ENCODE measurements around the gene DTD1. TPM values are rescaled to one million over a fixed set of nuclear protein-coding genes. Genes with fewer than 3 reads are reported as not detected.

DTD1 gene
- total RNA-seq, 1 donor from 2014 or later, result 29.8 TPM

DNA sequence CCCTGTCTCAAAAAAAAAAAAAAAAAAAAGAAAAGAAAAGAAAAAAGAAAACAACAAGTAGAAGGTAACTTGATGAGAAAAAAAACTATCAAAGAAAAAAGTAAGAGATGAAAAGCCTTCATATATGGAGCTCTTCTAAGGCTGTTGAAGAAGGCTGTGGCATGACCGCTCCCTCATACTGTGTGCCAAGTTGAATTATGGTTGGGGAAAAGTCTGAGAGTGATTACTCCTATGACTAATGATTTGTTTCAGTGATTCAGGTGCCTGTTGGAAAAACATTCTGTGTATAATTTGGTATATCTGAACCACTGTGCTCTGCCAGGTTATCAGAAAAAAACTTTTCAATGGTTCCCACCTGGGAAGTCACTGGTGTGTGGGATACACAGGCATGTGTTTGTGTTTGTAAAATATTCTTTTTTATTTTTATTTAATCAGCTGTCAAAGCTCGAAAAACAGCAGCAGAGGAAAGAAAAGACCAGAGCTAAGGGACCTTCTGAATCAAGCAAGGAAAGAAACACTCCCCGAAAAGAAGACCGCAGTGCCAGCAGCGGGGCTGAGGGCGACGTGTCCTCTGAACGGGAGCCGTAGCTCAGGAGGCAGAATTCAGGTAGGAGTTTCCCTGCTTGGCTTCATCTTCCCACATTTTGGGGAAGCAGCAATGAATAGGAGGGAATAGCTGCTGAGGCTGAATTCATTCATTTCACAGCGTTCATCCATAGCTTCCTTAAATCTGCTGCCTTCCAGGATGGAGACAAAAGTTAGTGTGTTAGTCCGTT lies 156.0 kb downstream of the DTD1 start:
- Mint-ChIP-seq H3K4me1 (ENCODE audit: unreplicated experiment) (peaks cover 21% of the 10 kb centered on the region), H3K9me3 (no peaks in the 10 kb centered on the region), H3K36me3 (peaks cover 6% of the 10 kb centered on the region), H3K27ac (no peak overlapping the region), H3K27me3 (no peaks in the 10 kb centered on the region), H3K4me3 (no peak overlapping the region)
- DNase-seq (ENCODE audit: extremely low spot score, unreplicated experiment), result no peak
- TF ChIP-seq, protein P1, sequence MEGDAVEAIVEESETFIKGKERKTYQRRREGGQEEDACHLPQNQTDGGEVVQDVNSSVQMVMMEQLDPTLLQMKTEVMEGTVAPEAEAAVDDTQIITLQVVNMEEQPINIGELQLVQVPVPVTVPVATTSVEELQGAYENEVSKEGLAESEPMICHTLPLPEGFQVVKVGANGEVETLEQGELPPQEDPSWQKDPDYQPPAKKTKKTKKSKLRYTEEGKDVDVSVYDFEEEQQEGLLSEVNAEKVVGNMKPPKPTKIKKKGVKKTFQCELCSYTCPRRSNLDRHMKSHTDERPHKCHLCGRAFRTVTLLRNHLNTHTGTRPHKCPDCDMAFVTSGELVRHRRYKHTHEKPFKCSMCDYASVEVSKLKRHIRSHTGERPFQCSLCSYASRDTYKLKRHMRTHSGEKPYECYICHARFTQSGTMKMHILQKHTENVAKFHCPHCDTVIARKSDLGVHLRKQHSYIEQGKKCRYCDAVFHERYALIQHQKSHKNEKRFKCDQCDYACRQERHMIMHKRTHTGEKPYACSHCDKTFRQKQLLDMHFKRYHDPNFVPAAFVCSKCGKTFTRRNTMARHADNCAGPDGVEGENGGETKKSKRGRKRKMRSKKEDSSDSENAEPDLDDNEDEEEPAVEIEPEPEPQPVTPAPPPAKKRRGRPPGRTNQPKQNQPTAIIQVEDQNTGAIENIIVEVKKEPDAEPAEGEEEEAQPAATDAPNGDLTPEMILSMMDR (conservative IDR thresholded peaks at IDR 0.05), result no peak

DNA sequence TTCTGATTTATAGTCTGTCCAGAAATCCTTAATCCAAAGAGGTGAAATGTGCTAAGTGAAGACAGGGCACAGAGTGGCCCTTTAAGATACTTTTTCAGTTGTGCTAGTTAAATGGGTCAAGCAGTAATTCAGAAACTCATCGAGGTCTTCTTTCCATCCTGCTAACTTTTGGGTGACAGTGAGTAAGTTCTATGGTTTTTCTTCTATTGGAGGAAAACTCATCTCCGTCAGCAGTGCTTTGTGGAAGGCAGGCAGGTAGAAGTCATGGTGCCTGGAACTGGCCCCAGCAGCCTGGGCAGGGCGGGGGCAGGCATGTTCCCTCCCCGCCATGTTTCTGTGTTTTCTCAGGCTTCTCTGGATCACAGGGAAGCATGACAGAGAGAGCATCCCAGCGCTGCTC lies 159.2 kb downstream of the DTD1 start:
- Mint-ChIP-seq H3K4me1 (ENCODE audit: unreplicated experiment) (peaks cover 9% of the 10 kb centered on the region), H3K27me3 (no peaks in the 10 kb centered on the region), H3K27ac (no peak overlapping the region), H3K36me3 (peaks cover 6% of the 10 kb centered on the region), H3K9me3 (no peaks in the 10 kb centered on the region), H3K4me3 (no peak overlapping the region)
- TF ChIP-seq, protein P1 (conservative IDR thresholded peaks at IDR 0.05), result no peak
- no peak for DNase-seq (ENCODE audit: extremely low spot score, unreplicated experiment)

DNA sequence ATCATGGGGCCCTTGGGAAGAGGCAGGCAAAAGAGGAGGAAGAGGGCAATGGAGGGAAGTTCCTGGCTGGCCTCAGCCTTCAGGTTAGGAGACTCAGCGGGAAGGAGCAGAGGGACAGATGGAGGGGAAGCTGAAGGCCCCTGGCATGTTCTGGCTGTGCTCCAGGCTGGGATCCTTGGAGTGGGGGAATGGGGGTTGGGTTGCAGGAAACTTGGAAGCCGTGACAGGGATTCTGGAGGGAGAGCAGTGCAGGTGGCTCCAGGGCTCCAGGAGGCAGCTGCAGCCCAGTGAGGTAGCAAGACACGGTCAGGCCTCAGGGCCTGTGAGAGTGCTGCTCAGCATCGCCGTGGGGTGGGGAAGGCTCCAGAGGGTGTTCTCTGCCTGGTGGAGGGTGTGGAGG lies 161.1 kb downstream of the DTD1 start:
- Mint-ChIP-seq H3K27ac (no peak overlapping the region), H3K27me3 (no peaks in the 10 kb centered on the region), H3K9me3 (no peaks in the 10 kb centered on the region), H3K4me1 (ENCODE audit: unreplicated experiment) (peaks cover 9% of the 10 kb centered on the region), H3K36me3 (peaks cover 6% of the 10 kb centered on the region), H3K4me3 (no peak overlapping the region)
- no peak for DNase-seq (ENCODE audit: extremely low spot score, unreplicated experiment)
- TF ChIP-seq, protein P1 (conservative IDR thresholded peaks at IDR 0.05), result no peak

DNA sequence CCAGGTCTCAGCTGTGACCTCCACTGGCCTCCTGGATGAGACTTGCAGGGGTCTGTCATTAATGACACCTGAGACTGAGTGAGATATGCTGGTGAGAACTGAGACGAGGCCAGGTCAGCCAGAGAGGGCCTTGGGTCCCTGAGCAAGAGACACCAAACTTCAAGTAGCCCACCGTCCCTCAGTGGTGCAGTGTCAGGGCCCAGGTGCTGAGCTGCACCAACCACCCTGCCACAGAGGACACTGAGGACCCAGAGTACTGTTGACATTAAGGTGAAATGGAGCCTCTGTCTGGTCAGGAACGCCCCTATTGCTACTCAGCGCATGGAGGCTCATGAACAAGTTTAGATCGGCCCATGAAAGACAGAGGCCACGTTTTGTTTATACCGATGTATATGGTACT lies 161.7 kb downstream of the DTD1 start:
- H3K9me3 Mint-ChIP-seq, result no peaks in the 10 kb centered on the region
- peaks cover 9% of the 10 kb centered on the region for H3K4me1 Mint-ChIP-seq (ENCODE audit: unreplicated experiment)
- TF ChIP-seq, protein P1 (conservative IDR thresholded peaks at IDR 0.05), result no peak

DNA sequence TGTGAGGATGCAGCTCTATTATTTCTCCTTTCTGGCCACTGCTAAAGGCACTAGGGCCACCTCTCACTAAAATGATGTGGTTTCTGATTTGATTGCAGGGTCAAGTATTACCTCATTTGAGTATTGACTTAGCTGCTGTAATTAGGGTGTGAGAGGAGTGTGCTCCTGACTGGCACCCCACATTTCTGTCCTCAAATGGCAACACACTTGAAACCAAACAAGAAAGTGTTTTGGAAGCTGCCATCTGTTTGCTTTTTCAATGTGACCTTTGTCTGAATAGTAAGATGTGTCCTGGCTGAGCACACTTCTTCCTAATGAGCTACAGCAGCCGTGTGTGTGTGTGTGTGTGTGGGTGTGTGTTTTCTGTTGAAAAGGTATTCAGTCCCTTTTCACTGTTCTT lies 162.9 kb downstream of the DTD1 start:
- no peak for DNase-seq (ENCODE audit: extremely low spot score, unreplicated experiment)
- TF ChIP-seq, protein P1 (conservative IDR thresholded peaks at IDR 0.05), result no peak
- no peak overlapping the region for H3K27ac Mint-ChIP-seq
- H3K4me1 Mint-ChIP-seq (ENCODE audit: unreplicated experiment), result peaks cover 9% of the 10 kb centered on the region
- H3K27me3 Mint-ChIP-seq, result no peaks in the 10 kb centered on the region
- H3K36me3 Mint-ChIP-seq, result peaks cover 4% of the 10 kb centered on the region
- no peak overlapping the region for H3K4me3 Mint-ChIP-seq
- H3K9me3 Mint-ChIP-seq, result no peaks in the 10 kb centered on the region

More for the DNA sequence above, 161.7 kb downstream of the DTD1 start:
- Mint-ChIP-seq H3K36me3 (peaks cover 6% of the 10 kb centered on the region), H3K27me3 (no peaks in the 10 kb centered on the region), H3K4me3 (no peak overlapping the region), H3K27ac (no peak overlapping the region)
- DNase-seq (ENCODE audit: extremely low spot score, unreplicated experiment), result no peak

Measured in type B pancreatic cell (in vitro differentiated cells).